Prostate gland (tissue), 2 donors: Measurements from ENCODE around the gene TCEAL2. TPM values are rescaled to one million over a fixed set of nuclear protein-coding genes. Genes with fewer than 3 reads are reported as not detected.
"Not testable (repeated sequence)": the region's sequence is repeated elsewhere in the genome, so short reads cannot be mapped to it uniquely, and the experiment has no call there.

Experiments
- DNase-seq: peaks from one replicate; pipeline ENCODE4 v3.0.0-alpha.2; 2019; ENCODE audit warnings: low spot score
- H3K27ac ChIP-seq, 2 donors: fragments of 200-600 bp; sonication (generic); 2 replicates each; pipeline ENCODE4 v1.5.1; 2017 to 2019
- H3K27me3 ChIP-seq: fragments of 200-600 bp; sonication (generic); replicated peaks from 2 replicates; pipeline ENCODE4 v1.5.1; 2019; ENCODE audit not compliant: insufficient read depth
- H3K36me3 ChIP-seq, 2 donors: fragments of 200-600 bp; sonication (generic); 1 replicate in 1 of 2; 2 replicates in 1 of 2; pipeline versions ENCODE4 v1.5.1 to v1.8.1; 2017 to 2019
- H3K4me1 ChIP-seq: fragments of 200-600 bp; sonication (generic); replicated peaks from 2 replicates; pipeline ENCODE4 v1.5.1; 2019
- H3K4me3 ChIP-seq, 2 donors: fragments of 200-600 bp; sonication (generic); 2 replicates each; pipeline ENCODE4 v1.5.1; 2017 to 2019
- H3K9me3 ChIP-seq: fragments of 200-600 bp; sonication (generic); 2 replicates; pipeline ENCODE4 v1.5.1; 2017
- POLR2A ChIP-seq: fragments of 450-650 bp; IDR thresholded peaks from one replicate; pipeline ENCODE4 v1.6.1; 2016; ENCODE audit warnings: antibody characterized with exemption, mild to moderate bottlenecking
- POLR2AphosphoS5 ChIP-seq: sonication (generic); formaldehyde crosslinking; IDR thresholded peaks from one replicate; pipeline ENCODE4 v1.6.1; 2017; ENCODE audit warnings: antibody characterized with exemption
- WGBS: methylation state at CpG from one replicate; pipeline ENCODE4 v1.1.5; 2018; 5-methylcytosine and 5-hydroxymethylcytosine counted together
- intact Hi-C: fragments of 100-400 bp; cut with DNase I; formaldehyde crosslinking; loops from one replicate; pipeline ENCODE4 v1.14.2; 2022
- total RNA-seq, 2 donors: library from RNA; depleted of rRNA; stranded (reverse); fragments of >200 nt; gene quantifications; one replicate each; pipeline ENCODE4 v1.1.0, GENCODE V29; 2016
- TF ChIP-seq, protein P1 (sequence below), 4 experiments: fragments of 200-600 bp in 2 of 4; fragments of 450-650 bp in 2 of 4; sonication (generic) in 2 of 4; IDR thresholded peaks; 1 replicate in 3 of 4; 2 replicates in 1 of 4; pipeline ENCODE4 v1.5.1; 2016 to 2019; ENCODE audit warnings: antibody characterized with exemption in 4 of 4, mild to moderate bottlenecking in 2 of 4, moderate library complexity in 2 of 4

Gene TCEAL2
- total RNA-seq, 2 donors from 2014 or later: 1.6 to 37.0 TPM

DNA sequence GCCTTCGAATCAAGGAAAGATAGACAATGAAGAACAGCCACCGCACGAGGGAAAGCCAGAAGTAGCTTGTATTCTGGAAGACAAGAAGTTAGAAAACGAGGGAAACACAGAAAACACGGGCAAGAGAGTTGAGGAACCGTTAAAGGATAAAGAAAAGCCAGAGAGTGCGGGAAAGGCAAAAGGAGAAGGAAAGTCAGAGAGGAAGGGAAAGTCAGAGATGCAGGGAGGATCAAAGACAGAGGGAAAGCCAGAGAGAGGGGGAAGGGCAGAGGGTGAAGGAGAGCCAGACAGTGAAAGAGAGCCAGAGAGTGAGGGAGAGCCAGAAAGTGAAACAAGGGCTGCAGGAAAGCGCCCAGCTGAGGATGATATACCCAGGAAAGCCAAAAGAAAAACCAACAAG lies 1.4 kb downstream of the TCEAL2 start:
- no peak for DNase-seq

GRCh38 chrX:102129473-102129872 lies 4.0 kb downstream of the TCEAL2 start:
- H3K4me3 ChIP-seq: no peak overlapping the region
- no peaks in the 10 kb centered on the region for H3K36me3 ChIP-seq
- no peak for TF ChIP-seq POLR2AphosphoS5
- TF ChIP-seq, protein P1, sequence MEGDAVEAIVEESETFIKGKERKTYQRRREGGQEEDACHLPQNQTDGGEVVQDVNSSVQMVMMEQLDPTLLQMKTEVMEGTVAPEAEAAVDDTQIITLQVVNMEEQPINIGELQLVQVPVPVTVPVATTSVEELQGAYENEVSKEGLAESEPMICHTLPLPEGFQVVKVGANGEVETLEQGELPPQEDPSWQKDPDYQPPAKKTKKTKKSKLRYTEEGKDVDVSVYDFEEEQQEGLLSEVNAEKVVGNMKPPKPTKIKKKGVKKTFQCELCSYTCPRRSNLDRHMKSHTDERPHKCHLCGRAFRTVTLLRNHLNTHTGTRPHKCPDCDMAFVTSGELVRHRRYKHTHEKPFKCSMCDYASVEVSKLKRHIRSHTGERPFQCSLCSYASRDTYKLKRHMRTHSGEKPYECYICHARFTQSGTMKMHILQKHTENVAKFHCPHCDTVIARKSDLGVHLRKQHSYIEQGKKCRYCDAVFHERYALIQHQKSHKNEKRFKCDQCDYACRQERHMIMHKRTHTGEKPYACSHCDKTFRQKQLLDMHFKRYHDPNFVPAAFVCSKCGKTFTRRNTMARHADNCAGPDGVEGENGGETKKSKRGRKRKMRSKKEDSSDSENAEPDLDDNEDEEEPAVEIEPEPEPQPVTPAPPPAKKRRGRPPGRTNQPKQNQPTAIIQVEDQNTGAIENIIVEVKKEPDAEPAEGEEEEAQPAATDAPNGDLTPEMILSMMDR (IDR thresholded peaks at IDR 0.05): peak in 1 of 4 experiments; percentile 9
- no peak for DNase-seq
- 59% methylated on average over 1 of the region's 1 CpG for WGBS
- H3K27ac ChIP-seq: no peak overlapping the region
- H3K27me3 ChIP-seq: no peaks in the 10 kb centered on the region
- no peaks in the 10 kb centered on the region for H3K9me3 ChIP-seq
- no peaks in the 10 kb centered on the region for H3K4me1 ChIP-seq
- intact Hi-C loops: no loop called here

More for the DNA sequence above, 1.4 kb downstream of the TCEAL2 start:
- Histone ChIP-seq H3K36me3 (no peaks in the 10 kb centered on the region), H3K9me3 (no peaks in the 10 kb centered on the region), H3K27ac (no peak overlapping the region), H3K4me3 (no peak overlapping the region), H3K4me1 (no peaks in the 10 kb centered on the region), H3K27me3 (no peaks in the 10 kb centered on the region)
- WGBS: 43% methylated on average over 8 of the region's 8 CpGs
- intact Hi-C loops: no loop called here
- TF ChIP-seq POLR2AphosphoS5 (no peak), POLR2A (no peak)
- TF ChIP-seq, protein P1 (IDR thresholded peaks at IDR 0.05): no peak

DNA sequence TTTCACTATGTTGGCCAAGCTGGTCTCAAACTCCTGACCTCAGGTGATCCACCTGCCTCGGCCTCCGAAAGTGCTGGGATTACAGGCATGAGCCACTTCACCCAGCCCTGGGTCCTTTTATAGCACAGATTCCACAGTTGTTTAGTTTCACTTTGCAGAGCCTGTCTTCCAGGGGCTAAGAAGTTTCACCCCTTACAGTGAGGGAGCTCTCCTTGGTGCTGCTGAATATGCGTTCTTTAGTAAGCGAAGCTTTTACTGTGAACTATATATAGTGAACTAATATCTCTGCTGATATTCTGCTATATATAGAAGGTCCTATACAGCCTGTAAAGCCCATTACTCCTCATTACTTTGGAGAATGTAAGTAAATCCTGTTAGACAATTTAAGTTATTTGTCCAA lies 12.6 kb downstream of the TCEAL2 start:
- intact Hi-C loops: no loop called here
- TF ChIP-seq POLR2A (no peak), POLR2AphosphoS5 (no peak)
- TF ChIP-seq, protein P1 (IDR thresholded peaks at IDR 0.05): no peak
- no peak for DNase-seq

DNA sequence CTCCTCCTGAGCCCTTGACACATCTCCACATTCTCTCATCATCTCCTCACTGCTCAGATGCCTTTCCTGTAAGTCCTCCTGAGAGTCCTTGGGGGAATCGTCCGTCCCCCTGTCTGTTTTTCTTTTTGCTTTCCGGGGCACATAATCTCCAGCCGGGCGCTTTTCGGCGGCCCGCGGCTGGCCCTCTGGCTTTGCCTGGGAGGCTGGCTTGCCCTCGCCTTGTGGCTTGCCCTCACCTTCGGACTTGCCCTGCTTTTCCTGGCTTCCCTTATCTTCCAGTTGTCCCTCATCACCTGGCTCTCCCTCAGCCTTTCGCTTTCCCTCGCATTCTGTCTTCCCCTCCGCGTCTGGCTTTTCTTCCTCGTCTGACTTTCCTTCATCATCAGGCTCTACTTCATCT lies 15.4 kb downstream of the TCEAL2 start:
- intact Hi-C loops, DNase-seq, H3K36me3 ChIP-seq, H3K27ac ChIP-seq, H3K27me3 ChIP-seq, H3K4me3 ChIP-seq, H3K9me3 ChIP-seq, H3K4me1 ChIP-seq: not testable (repeated sequence)
- WGBS: 42% methylated on average over 16 of the region's 16 CpGs

More for the DNA sequence above, 12.6 kb downstream of the TCEAL2 start:
- H3K27ac ChIP-seq: no peak overlapping the region
- no peaks in the 10 kb centered on the region for H3K36me3 ChIP-seq
- 25% methylated on average over 4 of the region's 4 CpGs for WGBS
- H3K4me1 ChIP-seq: no peaks in the 10 kb centered on the region
- no peaks in the 10 kb centered on the region for H3K27me3 ChIP-seq
- no peaks in the 10 kb centered on the region for H3K9me3 ChIP-seq
- no peak overlapping the region for H3K4me3 ChIP-seq

GRCh38 chrX:102141631-102142030 lies 16.2 kb downstream of the TCEAL2 start:
- not testable (repeated sequence) for H3K4me3 ChIP-seq

GRCh38 chrX:102142274-102142673 lies 16.8 kb downstream of the TCEAL2 start, which contains the start of gene TCEAL6:
TCEAL6 (minus strand) TSS chrX:102142481.
- H3K27me3 ChIP-seq, intact Hi-C loops, H3K27ac ChIP-seq, H3K4me1 ChIP-seq, DNase-seq, H3K36me3 ChIP-seq, H3K4me3 ChIP-seq, H3K9me3 ChIP-seq: not testable (repeated sequence)
- no CpG with 5 or more reads among the region's 31 CpGs for WGBS

More at GRCh38 chrX:102141631-102142030, 16.2 kb downstream of the TCEAL2 start:
- H3K4me1 ChIP-seq, intact Hi-C loops, H3K27ac ChIP-seq, DNase-seq, H3K36me3 ChIP-seq, H3K27me3 ChIP-seq, H3K9me3 ChIP-seq: not testable (repeated sequence)
- 18% methylated on average over 19 of the region's 19 CpGs for WGBS
